Neuronal stem cell (in vitro differentiated cells): ENCODE data around the gene SAPCD1.

Experiments
- DNase-seq: peaks from one replicate; pipeline ENCODE4 v3.0.0-alpha.2; 2013; ENCODE audit warnings: low spot score
- H2AFZ ChIP-seq: one replicate; pipeline ENCODE4 v1.6.1; 2013; ENCODE audit warnings: mild to moderate bottlenecking, low read length, inconsistent platforms
- H2AK5ac ChIP-seq: 2 replicates; pipeline ENCODE4 v1.6.1; 2013; ENCODE audit warnings: low read depth, mild to moderate bottlenecking, inconsistent platforms, low read length, moderate library complexity, mixed read lengths
- H2BK120ac ChIP-seq: 2 replicates; pipeline ENCODE4 v1.6.1; 2013; ENCODE audit warnings: low read depth, mild to moderate bottlenecking, inconsistent platforms, low read length, moderate library complexity, mixed read lengths
- H2BK12ac ChIP-seq: one replicate; pipeline ENCODE4 v1.6.1; 2013; ENCODE audit warnings: low read length, inconsistent platforms
- H2BK15ac ChIP-seq: 2 replicates; pipeline ENCODE4 v1.6.1; 2013; ENCODE audit warnings: mild to moderate bottlenecking, low read length, inconsistent platforms, mixed read lengths
- H2BK5ac ChIP-seq: one replicate; pipeline ENCODE4 v1.6.1; 2013; ENCODE audit warnings: inconsistent platforms, mild to moderate bottlenecking, low read length, moderate library complexity
- H3K14ac ChIP-seq: one replicate; pipeline ENCODE4 v1.6.1; 2013; ENCODE audit warnings: low read length, inconsistent platforms
- H3K18ac ChIP-seq: 2 replicates; pipeline ENCODE4 v1.6.1; 2013; ENCODE audit warnings: low read length, inconsistent platforms
- H3K23ac ChIP-seq: 2 replicates; pipeline ENCODE4 v1.6.1; 2013; ENCODE audit warnings: low read depth, mild to moderate bottlenecking, mixed read lengths, low read length, inconsistent platforms; ENCODE audit not compliant: poor library complexity
- H3K27ac ChIP-seq: replicated peaks from 3 replicates; pipeline ENCODE4 v1.5.1; 2013; ENCODE audit warnings: low read length, inconsistent platforms
- H3K27me3 ChIP-seq, 3 experiments: 2 replicates each; pipeline ENCODE4 v1.6.1; 2013; ENCODE audit warnings: low read length in 3 of 3, mild to moderate bottlenecking in 2 of 3, inconsistent platforms in 1 of 3, low read depth in 1 of 3, mixed read lengths in 1 of 3, moderate library complexity in 1 of 3; ENCODE audit not compliant: control insufficient read depth in 3 of 3, insufficient read depth in 3 of 3
- H3K36me3 ChIP-seq, 2 donors: replicated peaks in 1 of 2; 2 replicates each; pipeline ENCODE4 v1.6.1; 2013; ENCODE audit warnings: low read length in 2 of 2; ENCODE audit not compliant: control insufficient read depth in 2 of 2, insufficient read depth in 2 of 2
- H3K4ac ChIP-seq: 2 replicates; pipeline ENCODE4 v1.6.1; 2013; ENCODE audit warnings: inconsistent platforms, mild to moderate bottlenecking, low read length, moderate library complexity
- H3K4me1 ChIP-seq, 2 donors: 1 replicate in 1 of 2; 2 replicates in 1 of 2; pipeline ENCODE4 v1.6.1; 2013; ENCODE audit warnings: low read length in 2 of 2, low read depth in 1 of 2; ENCODE audit not compliant: control insufficient read depth in 2 of 2, insufficient read depth in 1 of 2
- H3K4me2 ChIP-seq: one replicate; pipeline ENCODE4 v1.6.1; 2013; ENCODE audit warnings: mild to moderate bottlenecking, low read length, inconsistent platforms; ENCODE audit not compliant: insufficient read depth, poor library complexity, severe bottlenecking
- H3K4me3 ChIP-seq, 2 donors: 2 replicates each; pipeline ENCODE4 v1.5.1; 2013; ENCODE audit warnings: low read length in 2 of 2, mild to moderate bottlenecking in 2 of 2, inconsistent platforms in 1 of 2, moderate library complexity in 1 of 2
- H3K79me1 ChIP-seq: one replicate; pipeline ENCODE4 v1.6.1; 2013; ENCODE audit warnings: low read depth, mild to moderate bottlenecking, inconsistent platforms, low read length, moderate library complexity
- H3K9ac ChIP-seq: one replicate; pipeline ENCODE4 v1.6.1; 2013; ENCODE audit warnings: mild to moderate bottlenecking, low read depth, low read length, inconsistent platforms; ENCODE audit not compliant: poor library complexity
- H3K9me3 ChIP-seq, 2 donors: replicated peaks in 1 of 2; 2 replicates each; pipeline versions ENCODE3 to v1.6.1; 2013; ENCODE audit warnings: low read length in 2 of 2, mild to moderate bottlenecking in 2 of 2, inconsistent platforms in 1 of 2, low read depth in 1 of 2, mixed read lengths in 1 of 2, moderate library complexity in 1 of 2; ENCODE audit not compliant: control insufficient read depth in 2 of 2, insufficient read depth in 1 of 2
- H4K8ac ChIP-seq: one replicate; pipeline ENCODE4 v1.6.1; 2013; ENCODE audit warnings: low read depth, mild to moderate bottlenecking, inconsistent platforms, low read length, moderate library complexity
- H4K91ac ChIP-seq: one replicate; pipeline ENCODE4 v1.6.1; 2013; ENCODE audit warnings: low read length, low read depth, mild to moderate bottlenecking, inconsistent platforms; ENCODE audit not compliant: poor library complexity
- WGBS, 2 donors: extraction: QIAGEN DNeasy Blood & Tissue Kit; methylation state at CpG; one replicate each; pipeline ENCODE4 v1.1.7; 2013; ENCODE audit warnings: missing lambda C conversion rate in 2 of 2, mixed read lengths in 1 of 2; ENCODE audit not compliant: insufficient read length in 2 of 2, insufficient replicate concordance in 1 of 2; ENCODE audit errors: extremely low coverage in 2 of 2; 5-methylcytosine and 5-hydroxymethylcytosine counted together

SAPCD1 gene

DNA sequence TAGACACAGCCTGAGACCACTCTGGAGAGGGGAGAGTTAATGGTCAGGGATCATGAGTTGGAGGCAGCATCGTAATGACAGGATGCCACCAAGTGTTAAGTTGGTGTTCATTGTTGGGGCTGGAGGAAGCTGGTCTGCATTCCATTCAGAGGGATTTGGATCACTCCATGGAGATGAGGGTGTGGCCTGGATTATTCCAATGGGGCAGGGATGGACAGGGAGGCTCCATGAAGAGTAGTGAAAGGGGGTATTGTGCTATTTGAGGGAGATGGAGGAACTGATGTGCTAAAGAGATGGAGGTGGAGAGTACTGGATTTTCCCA lies 1.1 kb downstream of the SAPCD1 start:
- Histone ChIP-seq H2BK15ac (peak overlapping the region; percentile 84), H2AFZ (peak overlapping the region; percentile 37), H3K27me3 (no peaks in the 10 kb centered on the region), H2BK12ac (peak overlapping the region; percentile 77), H3K4ac (peak overlapping the region; percentile 93), H3K27ac (peak overlapping the region; percentile 86), H3K9ac (no peak overlapping the region), H3K23ac (peak overlapping the region; percentile 89), H4K91ac (no peak overlapping the region), H2AK5ac (peak overlapping the region; percentile 95), H2BK120ac (peak overlapping the region; percentile 63), H3K14ac (no peak overlapping the region), H3K18ac (peak overlapping the region; percentile 97), H2BK5ac (peak overlapping the region; percentile 96), H3K4me3 (no peak overlapping the region), H4K8ac (peak overlapping the region; percentile 97), H3K79me1 (no peaks in the 10 kb centered on the region), H3K36me3 (peaks cover 13 to 65% of the 10 kb centered on the region in 2 donors), H3K4me1 (peaks cover 15 to 23% of the 10 kb centered on the region in 2 donors), H3K4me2 (peak overlapping the region; percentile 21), H3K9me3 (no peaks in the 10 kb centered on the region)
- peak; percentile 71 for DNase-seq
- no CpG with 5 or more reads among the region's 1 CpG for WGBS, 2 donors

DNA sequence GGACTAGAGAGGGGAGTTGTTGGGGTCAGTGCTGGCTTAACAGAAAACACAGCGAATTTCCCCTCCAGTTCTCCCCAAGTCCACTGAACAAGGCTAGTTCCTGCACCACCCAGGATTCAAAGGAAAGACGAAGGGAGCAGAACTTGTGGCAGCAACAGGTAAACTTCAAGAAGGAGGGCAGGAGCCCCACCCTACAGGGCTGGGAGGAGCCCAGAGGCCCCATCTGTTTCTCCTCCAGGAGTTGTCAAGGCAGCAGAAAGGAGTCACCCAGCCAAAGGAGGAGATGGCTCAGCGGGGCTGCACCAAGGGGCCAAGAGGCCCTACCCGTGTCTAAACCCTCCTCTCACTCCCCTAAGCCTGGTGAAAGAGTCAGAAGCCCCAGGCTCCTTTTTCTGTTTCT lies 1.7 kb downstream of the SAPCD1 start:
- Histone ChIP-seq H4K8ac (no peak overlapping the region), H3K27ac (no peak overlapping the region), H4K91ac (no peak overlapping the region), H2BK5ac (peak overlapping the region; percentile 96), H2AK5ac (peak overlapping the region; percentile 44), H2BK12ac (no peak overlapping the region), H2AFZ (no peak overlapping the region), H3K27me3 (no peaks in the 10 kb centered on the region), H3K4me3 (no peak overlapping the region), H2BK15ac (no peak overlapping the region), H3K4me1 (peaks cover 15 to 23% of the 10 kb centered on the region in 2 donors), H3K4ac (no peak overlapping the region), H2BK120ac (no peak overlapping the region), H3K14ac (no peak overlapping the region), H3K4me2 (no peak overlapping the region), H3K79me1 (no peaks in the 10 kb centered on the region), H3K9me3 (peaks cover 0 to 1% of the 10 kb centered on the region in 2 donors), H3K36me3 (peaks cover 13 to 59% of the 10 kb centered on the region in 2 donors), H3K18ac (no peak overlapping the region), H3K23ac (no peak overlapping the region), H3K9ac (no peak overlapping the region)
- DNase-seq, result no peak
- no CpG with 5 or more reads among the region's 4 CpGs for WGBS, 2 donors

DNA sequence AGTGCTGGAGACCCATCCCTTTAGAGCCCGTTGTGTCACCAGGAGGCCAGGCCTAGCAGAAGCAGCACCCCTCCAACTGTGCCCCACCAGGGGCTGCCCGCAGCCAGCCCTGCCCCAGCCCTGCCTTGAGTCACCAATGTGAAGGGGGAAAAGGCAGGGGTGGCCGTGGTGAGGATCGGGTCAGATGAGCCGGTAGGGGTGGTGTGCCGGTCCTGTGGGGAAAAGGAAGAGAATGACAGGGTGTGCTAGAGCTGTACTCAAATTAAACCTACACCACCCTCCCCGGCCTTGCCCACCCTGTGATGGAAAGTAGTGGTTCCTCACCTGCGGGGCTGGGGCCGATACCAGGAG lies 3.1 kb downstream of the SAPCD1 start:
- Histone ChIP-seq H3K27me3 (no peaks in the 10 kb centered on the region), H3K4me2 (no peak overlapping the region), H3K23ac (peak overlapping the region; percentile 23), H3K9ac (no peak overlapping the region), H2BK5ac (no peak overlapping the region), H3K18ac (no peak overlapping the region), H2AFZ (no peak overlapping the region), H2BK12ac (no peak overlapping the region), H3K4me3 (no peak overlapping the region), H3K79me1 (no peaks in the 10 kb centered on the region), H3K4me1 (peaks cover 15 to 23% of the 10 kb centered on the region in 2 donors), H3K9me3 (peaks cover 0 to 1% of the 10 kb centered on the region in 2 donors), H3K36me3 (peaks cover 9 to 46% of the 10 kb centered on the region in 2 donors), H4K8ac (no peak overlapping the region), H2AK5ac (peak overlapping the region; percentile 95), H2BK120ac (no peak overlapping the region), H2BK15ac (peak overlapping the region; percentile 11), H4K91ac (peak overlapping the region; percentile 35), H3K4ac (no peak overlapping the region), H3K27ac (no peak overlapping the region), H3K14ac (no peak overlapping the region)
- DNase-seq, result no peak
- no CpG with 5 or more reads among the region's 9 CpGs for WGBS, 2 donors

DNA sequence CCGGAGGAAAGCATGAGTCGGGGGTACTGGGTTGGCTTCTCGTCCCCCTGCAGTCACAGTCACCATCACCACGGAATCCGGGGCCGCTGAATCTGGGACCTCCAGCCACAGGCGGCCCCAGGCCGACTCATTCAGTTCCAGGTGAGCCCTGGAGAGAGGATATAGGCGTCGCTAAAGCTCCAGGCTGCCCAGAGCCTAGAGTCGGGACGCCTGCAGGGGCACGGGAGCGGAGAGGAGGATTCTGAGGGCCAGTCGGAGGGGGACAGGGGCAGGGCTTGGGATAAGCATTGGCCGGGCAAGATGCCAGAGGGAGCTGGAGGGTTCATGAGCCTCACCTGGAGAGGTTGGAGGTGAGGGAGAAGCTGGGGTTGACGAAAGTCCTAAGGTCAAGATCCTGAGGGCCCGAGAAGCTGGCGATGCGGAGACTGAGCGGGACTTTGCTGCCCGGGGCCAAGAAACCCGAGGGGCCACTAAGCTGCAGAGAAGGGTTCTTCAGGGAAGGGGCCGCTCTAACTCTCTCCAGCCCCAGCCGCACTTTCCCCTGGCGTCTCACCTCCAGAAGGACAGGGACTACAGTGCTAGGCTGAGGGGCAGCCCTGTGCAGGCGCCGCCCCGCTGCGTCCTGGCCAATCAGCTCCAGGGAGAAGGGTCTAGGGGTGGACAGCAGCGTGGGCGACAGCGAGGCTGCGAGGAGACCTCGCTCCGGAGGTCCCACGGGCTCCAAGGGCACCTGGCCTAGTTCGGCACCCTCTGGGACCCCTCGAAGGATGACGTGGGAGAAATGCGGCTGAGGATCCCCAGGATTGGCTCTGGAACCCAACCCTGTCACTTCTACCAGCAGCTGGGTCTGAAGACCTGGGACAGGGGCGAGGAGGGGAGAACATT lies 3.7 kb downstream of the SAPCD1 start:
- no peak overlapping the region for H2AFZ ChIP-seq
- H3K27me3 ChIP-seq, result no peaks in the 10 kb centered on the region

More for the DNA sequence above, 3.7 kb downstream of the SAPCD1 start:
- Histone ChIP-seq H2AK5ac (peak overlapping the region; percentile 95), H2BK12ac (no peak overlapping the region), H3K4ac (no peak overlapping the region), H2BK5ac (no peak overlapping the region), H3K9me3 (peaks cover 0 to 1% of the 10 kb centered on the region in 2 donors), H3K4me1 (peaks cover 15 to 23% of the 10 kb centered on the region in 2 donors), H3K4me2 (peak overlapping the region; percentile 56), H3K27ac (no peak overlapping the region), H3K36me3 (peaks cover 7 to 39% of the 10 kb centered on the region in 2 donors), H3K79me1 (no peaks in the 10 kb centered on the region), H2BK120ac (no peak overlapping the region), H3K9ac (no peak overlapping the region), H3K14ac (no peak overlapping the region), H4K8ac (no peak overlapping the region), H4K91ac (peak overlapping the region; percentile 35), H3K23ac (no peak overlapping the region), H3K4me3 (no peak overlapping the region), H2BK15ac (peak overlapping the region; percentile 11), H3K18ac (peak overlapping the region; percentile 33)
- WGBS, 2 donors, result no CpG with 5 or more reads among the region's 42 CpGs
- DNase-seq, result no peak
